RWPE2 (cell line): ENCODE measurements around the gene TTN.

Source experiments
- ATAC-seq: fragments of 200-7000 bp; cut with Tn5 transposase; 3 replicates; pipeline ENCODE4 v1.9.1; 2021; ENCODE audit warnings: low read depth
- DNase-seq: peaks from one replicate; pipeline ENCODE4 v3.0.0-alpha.2; 2020; ENCODE audit warnings: low spot score
- H3K27ac ChIP-seq: fragments of 450-650 bp; 2 replicates; pipeline ENCODE4 v1.5.1; 2017; ENCODE audit warnings: mild to moderate bottlenecking; ENCODE audit not compliant: poor library complexity, severe bottlenecking
- H3K27me3 ChIP-seq: fragments of 250-450 bp; sonication (Bioruptor Pico); 2 replicates; pipeline ENCODE4 v1.5.1; 2021; ENCODE audit warnings: mild to moderate bottlenecking, moderate library complexity; ENCODE audit not compliant: insufficient read depth, poor library complexity, severe bottlenecking
- H3K36me3 ChIP-seq: fragments of 250-450 bp; sonication (Bioruptor Pico); 2 replicates; pipeline ENCODE4 v1.5.1; 2020; ENCODE audit warnings: low read depth, mild to moderate bottlenecking, moderate library complexity
- H3K4me1 ChIP-seq: fragments of 250-450 bp; sonication (Bioruptor Pico); 2 replicates; pipeline ENCODE4 v1.5.1; 2021; ENCODE audit warnings: mild to moderate bottlenecking, moderate library complexity; ENCODE audit not compliant: insufficient read depth, poor library complexity, severe bottlenecking
- H3K4me3 ChIP-seq: fragments of 250-450 bp; sonication (Bioruptor Pico); 2 replicates; pipeline ENCODE4 v1.5.1; 2021; ENCODE audit warnings: mild to moderate bottlenecking, moderate library complexity; ENCODE audit not compliant: severe bottlenecking
- H3K9me3 ChIP-seq: fragments of 250-450 bp; sonication (Bioruptor Pico); 2 replicates; pipeline ENCODE4 v1.5.1; 2021; ENCODE audit warnings: mild to moderate bottlenecking, moderate library complexity; ENCODE audit not compliant: severe bottlenecking
- CTCF ChIP-seq: fragments of 450-650 bp; IDR thresholded peaks from one replicate; pipeline ENCODE4 v1.5.1; 2017; ENCODE audit warnings: mild to moderate bottlenecking, moderate library complexity; ENCODE audit not compliant: poor library complexity, severe bottlenecking

Gene TTN

GRCh38 chr2:178833382-178833781 is 26.2 kb upstream of the TTN start:
- Histone ChIP-seq H3K9me3 (no peaks in the 10 kb centered on the region), H3K27ac (no peak overlapping the region), H3K4me1 (no peaks in the 10 kb centered on the region), H3K4me3 (no peak overlapping the region), H3K36me3 (no peaks in the 10 kb centered on the region), H3K27me3 (peaks cover 2% of the 10 kb centered on the region)
- TF ChIP-seq CTCF, result no peak
- DNase-seq (no peak), ATAC-seq (no peak)

- Histone ChIP-seq H3K27ac (no peak overlapping the region), H3K9me3 (no peaks in the 10 kb centered on the region)
- ATAC-seq, result no peak
Observed at GRCh38 chr2:178830451-178830850, 23.2 kb upstream of the TTN start.

GRCh38 chr2:178829981-178830380 is 22.8 kb upstream of the TTN start:
- ATAC-seq (no peak), DNase-seq (no peak)
- TF ChIP-seq CTCF, result no peak
- no peaks in the 10 kb centered on the region for H3K4me1 ChIP-seq
- no peak overlapping the region for H3K27ac ChIP-seq
- H3K4me3 ChIP-seq, result no peak overlapping the region
- no peaks in the 10 kb centered on the region for H3K27me3 ChIP-seq
- no peaks in the 10 kb centered on the region for H3K36me3 ChIP-seq
- H3K9me3 ChIP-seq, result no peaks in the 10 kb centered on the region

More at GRCh38 chr2:178830451-178830850, 23.2 kb upstream of the TTN start:
- TF ChIP-seq CTCF, result no peak
- H3K27me3 ChIP-seq, result peaks cover 2% of the 10 kb centered on the region
- H3K4me1 ChIP-seq, result no peaks in the 10 kb centered on the region
- no peak for DNase-seq
- H3K4me3 ChIP-seq, result no peak overlapping the region
- H3K36me3 ChIP-seq, result no peaks in the 10 kb centered on the region

- no peak for TF ChIP-seq CTCF
- ATAC-seq (no peak), DNase-seq (no peak)
- Histone ChIP-seq H3K27ac (no peak overlapping the region), H3K27me3 (no peaks in the 10 kb centered on the region), H3K9me3 (no peaks in the 10 kb centered on the region), H3K4me3 (no peak overlapping the region), H3K4me1 (no peaks in the 10 kb centered on the region), H3K36me3 (no peaks in the 10 kb centered on the region)
Observed at GRCh38 chr2:178829299-178829960, 22.2 kb upstream of the TTN start.

- TF ChIP-seq CTCF, result no peak
- no peaks in the 10 kb centered on the region for H3K27me3 ChIP-seq
- no peaks in the 10 kb centered on the region for H3K36me3 ChIP-seq
- no peak for DNase-seq
- no peak overlapping the region for H3K27ac ChIP-seq
- H3K4me3 ChIP-seq, result no peak overlapping the region
- no peaks in the 10 kb centered on the region for H3K4me1 ChIP-seq
- no peaks in the 10 kb centered on the region for H3K9me3 ChIP-seq
- no peak for ATAC-seq
Observed at GRCh38 chr2:178828486-178828881, 21.3 kb upstream of the TTN start.
